ENCODE measurements around the gene CDC25B. TPM values are rescaled to one million over a fixed set of nuclear protein-coding genes. Genes with fewer than 3 reads are reported as not detected.

The CDC25B gene
- total and polyA plus RNA-seq, 10 of the 15 experiments (the other 5 are each of a cell fraction or from before 2014, with no cell fraction given): 4.6 to 58.8 (median 24.6) TPM

DNA sequence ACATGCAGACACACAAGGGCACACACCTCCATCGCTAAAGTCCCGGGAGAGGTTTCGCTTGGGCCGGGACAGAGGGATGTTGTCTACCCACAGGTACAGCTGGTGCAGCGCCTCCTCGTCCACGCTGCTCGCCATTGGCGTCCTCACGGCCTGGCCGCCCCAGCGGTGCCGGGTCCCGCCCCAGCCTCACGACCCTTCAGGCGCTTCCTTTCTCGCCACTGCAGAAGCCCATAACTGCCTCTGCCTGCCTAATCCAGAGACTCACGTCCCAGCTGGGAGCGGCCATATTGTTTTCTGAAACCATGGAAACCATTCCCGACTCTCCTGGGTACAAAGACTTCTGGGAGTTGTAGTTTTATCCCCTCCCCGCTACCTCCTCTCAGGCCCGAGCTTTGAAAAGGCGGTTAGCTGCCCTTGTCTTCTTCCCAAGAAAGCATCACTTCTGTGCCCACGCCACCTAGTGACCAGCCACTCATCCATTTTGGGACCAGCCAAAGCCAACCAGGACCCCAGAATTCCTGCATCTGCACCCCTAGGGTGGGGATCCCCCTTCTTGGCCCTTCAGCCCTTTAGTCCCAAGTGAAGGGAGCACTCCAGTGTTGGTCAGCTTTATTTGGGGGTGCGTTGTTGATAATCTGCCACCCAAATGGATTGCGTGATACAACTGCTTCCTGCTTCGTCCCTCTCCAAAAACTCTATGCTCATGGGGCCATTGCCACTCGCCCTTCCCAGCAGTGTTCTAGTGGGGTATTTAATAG lies 14.8 kb upstream of the CDC25B start, which contains the start of gene SPEF1:
Gene SPEF1 (minus strand): TSS at position 296 of the 758 bp plus-strand sequence. CDS start 161 bp downstream, at position 135.
- Histone ChIP-seq H3K9ac (ENCODE audit: control insufficient read depth, insufficient read depth, low read length) (no peak within 1 kb of the TSS), H3K9me3 (replicated peaks; ENCODE audit: control insufficient read depth, insufficient read depth, low read length) (no peaks in the 10 kb centered on the region), H3K4me2 (ENCODE audit: control insufficient read depth, insufficient read depth) (peak within 1 kb of the TSS; percentile 85), H3K36me3 (ENCODE audit: control insufficient read depth in 2 of 2, insufficient read depth in 2 of 2, low read length in 1 of 2) (no peaks in the 10 kb centered on the region), H3K27me3 (replicated peaks in 1 of 2; ENCODE audit: control insufficient read depth in 2 of 2, insufficient read depth in 2 of 2, low read length in 1 of 2) (peaks cover 12 to 16% of the 10 kb centered on the region in 2 experiments), H3K4me1 (ENCODE audit: control insufficient read depth, insufficient read depth, low read length) (peaks cover 25% of the 10 kb centered on the region), H3K27ac (ENCODE audit: control insufficient read depth, insufficient read depth) (no peak within 1 kb of the TSS), H3K79me2 (ENCODE audit: control insufficient read depth, insufficient read depth, low read length) (peaks cover 14% of the 10 kb centered on the region), H4K20me1 (ENCODE audit: control insufficient read depth, insufficient read depth) (no peaks in the 10 kb centered on the region), H3K4me3 (0 out of 2 replicates have a peak within 1 kb of the TSS, but pooled peaks have one; percentile 46), H2AFZ (ENCODE audit: control insufficient read depth, low read depth, low read length) (peak within 1 kb of the TSS; percentile 13; the same call in 1 of the 2 replicates)
- POLR2A ChIA-PET: interaction anchor here (1.0 kb wide), 1 partner anchor 39 kb away, joined by 3 read pairs; the partner anchor contains the start of gene AP5S1
- SMC1A ChIA-PET (ENCODE audit: uncharacterized antibody, unreplicated experiment): interaction anchor here (0.9 to 1.2 kb wide), 4 partner anchors 39 to 105 kb away, joined by 3 to 6 read pairs (median 4); partner anchors contain the start of gene AP5S1
- intact Hi-C loops (cut with micrococcal nuclease; ENCODE audit: unreplicated experiment): loop anchor here (5.0 to 10.0 kb wide), 2 partner anchors 64 to 233 kb away; partner anchors contain the start of gene RNF24
- 12% methylated on average over 28 of the region's 28 CpGs for WGBS (ENCODE audit: insufficient coverage, insufficient replicate concordance, low lambda C conversion rate, missing lambda C conversion rate)
- peak; percentile 84 for ATAC-seq
- DNase-seq (ENCODE audit: low read depth, low spot score): peak; percentile 33
- RAD21 ChIA-PET (ENCODE audit: unreplicated experiment): interaction anchor here (0.7 to 1.2 kb wide), 5 partner anchors 12 to 105 kb away, joined by 3 to 5 read pairs (median 4); partner anchors contain the start of genes ADISSP and AP5S1
- FAIRE-seq: peak; percentile 86
- no TSS peak for BruUV-seq (replicated peaks)
- CTCF ChIA-PET: interaction anchor here (0.7 to 1.7 kb wide), 9 partner anchors 13 to 304 kb away, joined by 3 to 6 read pairs (median 5); partner anchors contain the start of genes ADISSP and AP5S1
- in situ Hi-C loops (cut with MboI): loop anchor here (5.0 kb wide), 1 partner anchor 306 kb away; no protein-coding TSS in a partner anchor
- TF ChIP-seq, protein P1, sequence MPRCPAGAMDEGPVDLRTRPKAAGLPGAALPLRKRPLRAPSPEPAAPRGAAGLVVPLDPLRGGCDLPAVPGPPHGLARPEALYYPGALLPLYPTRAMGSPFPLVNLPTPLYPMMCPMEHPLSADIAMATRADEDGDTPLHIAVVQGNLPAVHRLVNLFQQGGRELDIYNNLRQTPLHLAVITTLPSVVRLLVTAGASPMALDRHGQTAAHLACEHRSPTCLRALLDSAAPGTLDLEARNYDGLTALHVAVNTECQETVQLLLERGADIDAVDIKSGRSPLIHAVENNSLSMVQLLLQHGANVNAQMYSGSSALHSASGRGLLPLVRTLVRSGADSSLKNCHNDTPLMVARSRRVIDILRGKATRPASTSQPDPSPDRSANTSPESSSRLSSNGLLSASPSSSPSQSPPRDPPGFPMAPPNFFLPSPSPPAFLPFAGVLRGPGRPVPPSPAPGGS (IDR thresholded peaks at IDR 0.05; ENCODE audit: borderline replicate concordance, insufficient read depth, low read depth, low read length, poor library complexity, severe bottlenecking): no peak
- TF ChIP-seq CREB1 (IDR thresholded peaks at IDR 0.05; ENCODE audit: low read depth) (0 out of 2 replicates have a peak, but pooled peaks have one; percentile 9), TCF7 (IDR thresholded peaks at IDR 0.05; ENCODE audit: borderline replicate concordance) (no peak), TAF1 (IDR thresholded peaks at IDR 0.05; ENCODE audit: borderline replicate concordance, low read depth, low read length) (no peak), SPI1 (IDR thresholded peaks at IDR 0.05; ENCODE audit: borderline replicate concordance, insufficient read depth, low read depth, low read length) (no peak), HDGF (IDR thresholded peaks at IDR 0.05) (no peak), MXI1 (IDR thresholded peaks at IDR 0.05; ENCODE audit: low read depth, low read length) (peak; percentile 95), SIX5 (IDR thresholded peaks at IDR 0.05; ENCODE audit: low read depth, low read length, severe bottlenecking) (peak; percentile 87), LARP7 (IDR thresholded peaks at IDR 0.05) (0 out of 2 replicates have a peak, but pooled peaks have one; percentile 11), IKZF2 (IDR thresholded peaks at IDR 0.05) (0 out of 4 replicates have a peak, but pooled peaks of 1 of the 2 experiments have one; percentile 45), HCFC1 (IDR thresholded peaks at IDR 0.05; ENCODE audit: low read length) (peak; percentile 83), TCF12 (IDR thresholded peaks at IDR 0.05; ENCODE audit: low read depth, low read length) (no peak), ZSCAN29 (IDR thresholded peaks at IDR 0.05) (no peak)
- TF ChIP-seq, protein P2, sequence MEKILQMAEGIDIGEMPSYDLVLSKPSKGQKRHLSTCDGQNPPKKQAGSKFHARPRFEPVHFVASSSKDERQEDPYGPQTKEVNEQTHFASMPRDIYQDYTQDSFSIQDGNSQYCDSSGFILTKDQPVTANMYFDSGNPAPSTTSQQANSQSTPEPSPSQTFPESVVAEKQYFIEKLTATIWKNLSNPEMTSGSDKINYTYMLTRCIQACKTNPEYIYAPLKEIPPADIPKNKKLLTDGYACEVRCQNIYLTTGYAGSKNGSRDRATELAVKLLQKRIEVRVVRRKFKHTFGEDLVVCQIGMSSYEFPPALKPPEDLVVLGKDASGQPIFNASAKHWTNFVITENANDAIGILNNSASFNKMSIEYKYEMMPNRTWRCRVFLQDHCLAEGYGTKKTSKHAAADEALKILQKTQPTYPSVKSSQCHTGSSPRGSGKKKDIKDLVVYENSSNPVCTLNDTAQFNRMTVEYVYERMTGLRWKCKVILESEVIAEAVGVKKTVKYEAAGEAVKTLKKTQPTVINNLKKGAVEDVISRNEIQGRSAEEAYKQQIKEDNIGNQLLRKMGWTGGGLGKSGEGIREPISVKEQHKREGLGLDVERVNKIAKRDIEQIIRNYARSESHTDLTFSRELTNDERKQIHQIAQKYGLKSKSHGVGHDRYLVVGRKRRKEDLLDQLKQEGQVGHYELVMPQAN (conservative IDR thresholded peaks at IDR 0.05): peak; percentile 96
- TF ChIP-seq, protein P3, sequence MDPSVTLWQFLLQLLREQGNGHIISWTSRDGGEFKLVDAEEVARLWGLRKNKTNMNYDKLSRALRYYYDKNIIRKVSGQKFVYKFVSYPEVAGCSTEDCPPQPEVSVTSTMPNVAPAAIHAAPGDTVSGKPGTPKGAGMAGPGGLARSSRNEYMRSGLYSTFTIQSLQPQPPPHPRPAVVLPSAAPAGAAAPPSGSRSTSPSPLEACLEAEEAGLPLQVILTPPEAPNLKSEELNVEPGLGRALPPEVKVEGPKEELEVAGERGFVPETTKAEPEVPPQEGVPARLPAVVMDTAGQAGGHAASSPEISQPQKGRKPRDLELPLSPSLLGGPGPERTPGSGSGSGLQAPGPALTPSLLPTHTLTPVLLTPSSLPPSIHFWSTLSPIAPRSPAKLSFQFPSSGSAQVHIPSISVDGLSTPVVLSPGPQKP (IDR thresholded peaks at IDR 0.05; ENCODE audit: low read depth, low read length): no peak
- TF ChIP-seq, protein P4, sequence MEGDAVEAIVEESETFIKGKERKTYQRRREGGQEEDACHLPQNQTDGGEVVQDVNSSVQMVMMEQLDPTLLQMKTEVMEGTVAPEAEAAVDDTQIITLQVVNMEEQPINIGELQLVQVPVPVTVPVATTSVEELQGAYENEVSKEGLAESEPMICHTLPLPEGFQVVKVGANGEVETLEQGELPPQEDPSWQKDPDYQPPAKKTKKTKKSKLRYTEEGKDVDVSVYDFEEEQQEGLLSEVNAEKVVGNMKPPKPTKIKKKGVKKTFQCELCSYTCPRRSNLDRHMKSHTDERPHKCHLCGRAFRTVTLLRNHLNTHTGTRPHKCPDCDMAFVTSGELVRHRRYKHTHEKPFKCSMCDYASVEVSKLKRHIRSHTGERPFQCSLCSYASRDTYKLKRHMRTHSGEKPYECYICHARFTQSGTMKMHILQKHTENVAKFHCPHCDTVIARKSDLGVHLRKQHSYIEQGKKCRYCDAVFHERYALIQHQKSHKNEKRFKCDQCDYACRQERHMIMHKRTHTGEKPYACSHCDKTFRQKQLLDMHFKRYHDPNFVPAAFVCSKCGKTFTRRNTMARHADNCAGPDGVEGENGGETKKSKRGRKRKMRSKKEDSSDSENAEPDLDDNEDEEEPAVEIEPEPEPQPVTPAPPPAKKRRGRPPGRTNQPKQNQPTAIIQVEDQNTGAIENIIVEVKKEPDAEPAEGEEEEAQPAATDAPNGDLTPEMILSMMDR (IDR thresholded peaks at IDR 0.05 in 2 of 3, conservative IDR thresholded peaks at IDR 0.05 in 1 of 3; ENCODE audit: control insufficient read depth in 2 of 3, extremely low read depth in 1 of 3, insufficient read depth in 1 of 3, low read depth in 3 of 3, low read length in 3 of 3): peak in 2 of 3 experiments; percentile 18 to 33; a peak in 2 of 6 replicates

All from GM12878 (cell line).